HepG2 (cell line): ENCODE data around the gene CSNK1D.

ENCODE experiments used
- ELF1 ChIP-seq: sonication (generic); formaldehyde crosslinking; IDR thresholded peaks from 2 replicates; pipeline ENCODE4 v1.4.0; 2020; ENCODE audit warnings: missing genetic modification reagents
- IRF2 ChIP-seq: IDR thresholded peaks from 2 replicates; pipeline ENCODE4 v1.6.1; 2018; ENCODE audit warnings: missing genetic modification reagents, missing compliant biosample characterization
- TARDBP ChIP-seq: sonication (generic); formaldehyde crosslinking; IDR thresholded peaks from 2 replicates; pipeline ENCODE4 v1.8.0; 2022; ENCODE audit warnings: mild to moderate bottlenecking, missing genetic modification reagents

- TF ChIP-seq ELF1 (CRISPR knock-in tag) = no peak
- no peak for TF ChIP-seq TARDBP (CRISPR knock-in tag)
- no peak for TF ChIP-seq IRF2
Measured at GRCh38 chr17:82280537-82280936, 7.0 kb upstream of the CSNK1D start.
